ENCODE measurements around the gene PPP2R2C. TPM values are rescaled to one million over a fixed set of nuclear protein-coding genes. Genes with fewer than 3 reads are reported as not detected.

The PPP2R2C gene
- total RNA-seq, 1 experiment from 2014 or later = not detected

- no TSS peak for BruUV-seq (replicated peaks)
- TF ChIP-seq EZH2 (IDR thresholded peaks at IDR 0.05; ENCODE audit: borderline replicate concordance, low read depth, low read length, poor library complexity, severe bottlenecking) (no peak), CTCF (conservative IDR thresholded peaks at IDR 0.05; ENCODE audit: low read depth, low read length) (no peak)
- intact Hi-C loops (cut with micrococcal nuclease; ENCODE audit: unreplicated experiment) = no loop called here
Measured at GRCh38 chr4:6420972-6421371, 51.4 kb downstream of the PPP2R2C start.

GRCh38 chr4:6420036-6420435, 52.4 kb downstream of the PPP2R2C start:
- DNase-seq (ENCODE audit: low spot score) = no peak

More at GRCh38 chr4:6420972-6421371, 51.4 kb downstream of the PPP2R2C start:
- no peaks in the 10 kb centered on the region for H3K36me3 ChIP-seq (ENCODE audit: insufficient read depth, low read length, poor library complexity, severe bottlenecking)
- no peak overlapping the region for H3K27ac ChIP-seq (ENCODE audit: low read depth, low read length, poor library complexity, severe bottlenecking)
- POLR2A ChIA-PET (ENCODE audit: low non-redundant PET) = no interaction called here
- H3K9me3 ChIP-seq (ENCODE audit: low read depth, low read length, poor library complexity, severe bottlenecking) = no peaks in the 10 kb centered on the region
- no peaks in the 10 kb centered on the region for H3K4me1 ChIP-seq (ENCODE audit: insufficient read depth, low read length, poor library complexity, severe bottlenecking)
- H3K27me3 ChIP-seq (replicated peaks; ENCODE audit: insufficient read depth, low read depth, low read length, poor library complexity) = peaks cover 19% of the 10 kb centered on the region
- CTCF ChIA-PET = no interaction called here
- no peak for DNase-seq (ENCODE audit: low spot score)
- H3K4me3 ChIP-seq (ENCODE audit: low read depth, low read length, poor library complexity, severe bottlenecking) = no peak overlapping the region

GRCh38 chr4:6419452-6420028, 52.9 kb downstream of the PPP2R2C start:
- intact Hi-C loops (cut with micrococcal nuclease; ENCODE audit: unreplicated experiment) = no loop called here
- POLR2A ChIA-PET (ENCODE audit: low non-redundant PET) = no interaction called here
- no peaks in the 10 kb centered on the region for H3K9me3 ChIP-seq (ENCODE audit: low read depth, low read length, poor library complexity, severe bottlenecking)
- H3K27me3 ChIP-seq (replicated peaks; ENCODE audit: insufficient read depth, low read depth, low read length, poor library complexity) = peaks cover 9% of the 10 kb centered on the region
- DNase-seq (ENCODE audit: low spot score) = no peak
- CTCF ChIA-PET = no interaction called here
- H3K4me1 ChIP-seq (ENCODE audit: insufficient read depth, low read length, poor library complexity, severe bottlenecking) = no peaks in the 10 kb centered on the region
- no peak for TF ChIP-seq CTCF (conservative IDR thresholded peaks at IDR 0.05; ENCODE audit: low read depth, low read length)
- no peak for TF ChIP-seq EZH2 (IDR thresholded peaks at IDR 0.05; ENCODE audit: borderline replicate concordance, low read depth, low read length, poor library complexity, severe bottlenecking)
- no peak overlapping the region for H3K27ac ChIP-seq (ENCODE audit: low read depth, low read length, poor library complexity, severe bottlenecking)
- no peaks in the 10 kb centered on the region for H3K36me3 ChIP-seq (ENCODE audit: insufficient read depth, low read length, poor library complexity, severe bottlenecking)
- no TSS peak for BruUV-seq (replicated peaks)
- H3K4me3 ChIP-seq (ENCODE audit: low read depth, low read length, poor library complexity, severe bottlenecking) = no peak overlapping the region

More at GRCh38 chr4:6420036-6420435, 52.4 kb downstream of the PPP2R2C start:
- ChIA-PET POLR2A (ENCODE audit: low non-redundant PET) (interaction anchor here (0.6 kb wide), 1 partner anchor 459 kb away, joined by 3 read pairs; no protein-coding TSS in a partner anchor), CTCF (no interaction called here)
- no peak for TF ChIP-seq EZH2 (IDR thresholded peaks at IDR 0.05; ENCODE audit: borderline replicate concordance, low read depth, low read length, poor library complexity, severe bottlenecking)
- no peak for TF ChIP-seq CTCF (conservative IDR thresholded peaks at IDR 0.05; ENCODE audit: low read depth, low read length)
- Histone ChIP-seq H3K27ac (ENCODE audit: low read depth, low read length, poor library complexity, severe bottlenecking) (no peak overlapping the region), H3K9me3 (ENCODE audit: low read depth, low read length, poor library complexity, severe bottlenecking) (no peaks in the 10 kb centered on the region), H3K36me3 (ENCODE audit: insufficient read depth, low read length, poor library complexity, severe bottlenecking) (no peaks in the 10 kb centered on the region), H3K4me1 (ENCODE audit: insufficient read depth, low read length, poor library complexity, severe bottlenecking) (no peaks in the 10 kb centered on the region), H3K4me3 (ENCODE audit: low read depth, low read length, poor library complexity, severe bottlenecking) (no peak overlapping the region), H3K27me3 (replicated peaks; ENCODE audit: insufficient read depth, low read depth, low read length, poor library complexity) (peaks cover 13% of the 10 kb centered on the region)
- intact Hi-C loops (cut with micrococcal nuclease; ENCODE audit: unreplicated experiment) = no loop called here
- BruUV-seq (replicated peaks) = no TSS peak
